ENCODE measurements around the gene ACSF3.

Gene ACSF3

GRCh38 chr16:89094880-89095258 is 1.2 kb downstream of the ACSF3 start:
- no peak overlapping the region for H2AFZ ChIP-seq
- H3K4me3 ChIP-seq (ENCODE audit: low read depth, low read length) = peak overlapping the region; percentile 68
- no peaks in the 10 kb centered on the region for H3K36me3 ChIP-seq (ENCODE audit: control insufficient read depth, insufficient read depth, low read length)
- H3K9ac ChIP-seq = no peak overlapping the region
- H3K27me3 ChIP-seq (ENCODE audit: control insufficient read depth, insufficient read depth, low read length) = no peaks in the 10 kb centered on the region
- H3K79me2 ChIP-seq = peaks cover 28% of the 10 kb centered on the region
- H3K4me2 ChIP-seq (ENCODE audit: low read length) = peak overlapping the region; percentile 65
- TF ChIP-seq, protein P1, sequence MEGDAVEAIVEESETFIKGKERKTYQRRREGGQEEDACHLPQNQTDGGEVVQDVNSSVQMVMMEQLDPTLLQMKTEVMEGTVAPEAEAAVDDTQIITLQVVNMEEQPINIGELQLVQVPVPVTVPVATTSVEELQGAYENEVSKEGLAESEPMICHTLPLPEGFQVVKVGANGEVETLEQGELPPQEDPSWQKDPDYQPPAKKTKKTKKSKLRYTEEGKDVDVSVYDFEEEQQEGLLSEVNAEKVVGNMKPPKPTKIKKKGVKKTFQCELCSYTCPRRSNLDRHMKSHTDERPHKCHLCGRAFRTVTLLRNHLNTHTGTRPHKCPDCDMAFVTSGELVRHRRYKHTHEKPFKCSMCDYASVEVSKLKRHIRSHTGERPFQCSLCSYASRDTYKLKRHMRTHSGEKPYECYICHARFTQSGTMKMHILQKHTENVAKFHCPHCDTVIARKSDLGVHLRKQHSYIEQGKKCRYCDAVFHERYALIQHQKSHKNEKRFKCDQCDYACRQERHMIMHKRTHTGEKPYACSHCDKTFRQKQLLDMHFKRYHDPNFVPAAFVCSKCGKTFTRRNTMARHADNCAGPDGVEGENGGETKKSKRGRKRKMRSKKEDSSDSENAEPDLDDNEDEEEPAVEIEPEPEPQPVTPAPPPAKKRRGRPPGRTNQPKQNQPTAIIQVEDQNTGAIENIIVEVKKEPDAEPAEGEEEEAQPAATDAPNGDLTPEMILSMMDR (IDR thresholded peaks at IDR 0.05) = no peak
- H3K9me3 ChIP-seq (ENCODE audit: control insufficient read depth, low read length) = no peaks in the 10 kb centered on the region
- peaks cover 4% of the 10 kb centered on the region for H3K4me1 ChIP-seq
- H3K27ac ChIP-seq = no peak overlapping the region

- Histone ChIP-seq H3K27me3 (ENCODE audit: control insufficient read depth, insufficient read depth, low read length) (no peaks in the 10 kb centered on the region), H3K9ac (no peak overlapping the region), H3K9me3 (ENCODE audit: control insufficient read depth, low read length) (no peaks in the 10 kb centered on the region), H3K4me1 (peaks cover 4% of the 10 kb centered on the region), H2AFZ (no peak overlapping the region), H3K79me2 (peaks cover 28% of the 10 kb centered on the region), H3K4me2 (ENCODE audit: low read length) (no peak overlapping the region), H3K36me3 (ENCODE audit: control insufficient read depth, insufficient read depth, low read length) (no peaks in the 10 kb centered on the region), H3K4me3 (ENCODE audit: low read depth, low read length) (no peak overlapping the region), H3K27ac (no peak overlapping the region)
- TF ChIP-seq, protein P1 (IDR thresholded peaks at IDR 0.05) = no peak
Observed at GRCh38 chr16:89095491-89095951, 1.9 kb downstream of the ACSF3 start.

DNA sequence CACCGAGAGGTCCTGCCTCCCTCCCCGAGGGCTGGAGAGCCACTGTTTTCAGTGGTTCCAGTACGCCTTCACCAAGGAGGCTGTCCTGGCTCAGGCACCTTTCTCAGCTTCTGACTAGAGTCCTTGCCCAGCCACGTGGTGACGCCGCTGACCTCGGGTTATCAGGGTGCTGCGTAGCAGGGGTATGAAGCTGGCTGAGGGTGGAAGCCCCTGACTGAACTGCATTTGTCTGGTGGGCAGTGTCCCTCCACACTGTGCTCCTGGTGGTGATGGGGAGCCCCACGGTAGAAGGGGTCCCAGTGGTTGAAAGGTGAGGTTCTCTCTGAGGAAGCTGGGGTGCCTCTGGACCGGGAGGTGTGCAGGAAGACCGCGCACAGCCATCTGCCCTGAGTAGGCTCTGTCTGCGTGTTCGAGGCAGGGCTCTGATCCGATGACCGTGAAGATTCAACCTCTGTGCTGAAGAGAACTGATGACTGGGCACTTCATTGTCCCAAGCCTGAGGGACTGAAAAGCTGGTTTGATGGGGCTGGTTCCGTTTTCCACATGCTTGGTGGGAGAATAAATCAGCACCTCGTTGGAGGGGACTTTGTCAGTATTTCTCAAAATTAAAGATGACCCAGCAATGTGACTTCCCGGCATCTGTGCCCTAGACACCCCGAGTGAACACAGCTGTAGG is 2.5 kb downstream of the ACSF3 start:
- Histone ChIP-seq H3K27me3 (ENCODE audit: control insufficient read depth, insufficient read depth, low read length) (no peaks in the 10 kb centered on the region), H3K9ac (no peak overlapping the region), H3K9me3 (ENCODE audit: control insufficient read depth, low read length) (no peaks in the 10 kb centered on the region), H3K79me2 (peaks cover 28% of the 10 kb centered on the region), H3K4me3 (ENCODE audit: low read depth, low read length) (no peak overlapping the region), H3K4me1 (peaks cover 4% of the 10 kb centered on the region), H3K4me2 (ENCODE audit: low read length) (no peak overlapping the region), H2AFZ (no peak overlapping the region), H3K36me3 (ENCODE audit: control insufficient read depth, insufficient read depth, low read length) (no peaks in the 10 kb centered on the region), H3K27ac (no peak overlapping the region)
- TF ChIP-seq, protein P1 (IDR thresholded peaks at IDR 0.05) = no peak

GRCh38 chr16:89096768-89097391 is 3.2 kb downstream of the ACSF3 start:
- Histone ChIP-seq H3K4me3 (ENCODE audit: low read depth, low read length) (no peak overlapping the region), H3K4me2 (ENCODE audit: low read length) (no peak overlapping the region), H3K79me2 (peaks cover 28% of the 10 kb centered on the region), H3K9ac (no peak overlapping the region), H3K27ac (no peak overlapping the region), H3K36me3 (ENCODE audit: control insufficient read depth, insufficient read depth, low read length) (no peaks in the 10 kb centered on the region), H3K27me3 (ENCODE audit: control insufficient read depth, insufficient read depth, low read length) (no peaks in the 10 kb centered on the region), H2AFZ (no peak overlapping the region), H3K4me1 (peaks cover 4% of the 10 kb centered on the region), H3K9me3 (ENCODE audit: control insufficient read depth, low read length) (no peaks in the 10 kb centered on the region)
- TF ChIP-seq, protein P1 (IDR thresholded peaks at IDR 0.05) = no peak

Measured in parathyroid adenoma (tissue), 2 donors.